Stimulated activated CD8-positive, alpha-beta memory T cell treated with anti-CD3 and anti-CD28 coated beads, Interleukin-12 subunit alpha, Interleukin-12 subunit beta, amount 100 ng/mL, for 1 hour (primary cell): ENCODE data around the gene PCDH9.

ENCODE experiments used
- DNase-seq: peaks from one replicate; pipeline ENCODE4 v3.0.0-alpha.2; 2020; ENCODE audit warnings: low read depth

The PCDH9 gene

DNA sequence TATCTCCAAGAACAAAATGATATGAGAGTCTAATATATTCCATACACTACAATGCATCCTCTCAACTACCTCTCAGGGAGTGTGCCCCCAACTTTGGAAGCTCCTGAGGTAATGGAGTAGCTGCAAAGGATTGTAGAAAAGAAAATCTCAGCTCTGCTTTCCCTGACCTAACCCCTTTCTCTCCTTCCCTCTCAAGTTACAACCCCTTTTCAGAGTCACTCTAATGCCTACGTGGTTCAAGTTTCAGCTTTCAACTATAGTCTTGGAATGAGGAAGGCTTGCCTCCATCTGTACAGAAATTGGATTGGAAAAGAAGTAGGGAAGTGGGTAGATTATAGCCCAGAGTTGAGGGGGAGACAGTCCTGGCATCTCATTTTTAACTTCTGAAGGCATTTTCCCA lies 256.0 kb downstream of the PCDH9 start:
- DNase-seq: no peak

DNA sequence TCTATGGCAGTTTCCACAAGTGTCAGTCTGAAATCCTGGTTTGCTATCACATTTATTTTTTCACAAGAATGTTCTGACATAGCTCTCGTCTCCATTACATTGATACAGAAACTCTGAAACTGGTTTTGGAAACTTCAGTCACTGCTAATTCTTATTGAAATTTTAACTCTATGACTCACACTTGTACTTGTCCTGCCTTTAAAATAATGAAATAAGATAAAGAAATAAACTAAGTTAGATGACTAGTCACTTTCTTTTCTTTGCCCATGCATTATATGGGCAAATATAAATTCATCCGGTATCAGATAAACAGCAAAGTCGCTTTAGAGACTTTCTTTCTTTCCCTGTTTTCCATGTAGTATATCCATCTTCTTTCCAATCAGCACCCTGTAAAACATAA lies 257.5 kb downstream of the PCDH9 start:
- DNase-seq: no peak

DNA sequence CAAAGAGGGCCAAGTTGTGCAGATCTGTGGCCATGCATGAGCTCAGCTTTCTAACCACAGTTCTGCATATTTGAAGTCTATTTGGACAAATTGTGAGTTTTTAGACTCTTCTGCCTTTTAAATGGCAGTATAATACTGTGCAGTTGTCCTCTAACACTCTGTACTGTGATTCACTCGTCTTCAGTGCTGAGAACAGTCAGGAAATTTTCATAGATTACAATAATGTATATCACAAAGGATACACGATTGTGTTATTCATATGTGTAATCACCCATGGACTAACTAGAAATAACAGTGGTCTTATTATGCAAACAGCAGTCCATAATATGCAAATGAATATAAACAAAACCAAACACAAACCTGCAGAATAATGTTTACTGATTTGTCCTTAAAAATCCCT lies 259.1 kb downstream of the PCDH9 start:
- no peak for DNase-seq

DNA sequence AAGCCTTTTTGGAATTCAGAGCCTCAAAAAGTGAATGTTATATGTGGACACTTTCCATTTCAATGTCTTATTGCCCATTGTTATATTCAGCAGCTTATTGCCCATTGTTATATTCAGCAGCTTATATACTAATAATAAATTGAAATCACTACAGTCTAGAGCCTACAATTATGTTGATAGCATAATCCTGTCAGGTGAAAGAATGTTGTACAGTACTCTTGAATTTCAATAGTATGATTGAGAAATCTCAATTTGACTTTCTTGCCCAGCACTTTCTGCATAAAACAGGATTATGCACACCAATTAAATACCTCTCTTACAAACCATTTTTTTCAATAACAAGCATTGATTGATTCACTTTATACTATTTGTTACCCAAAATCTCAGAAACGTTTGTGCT lies 260.8 kb downstream of the PCDH9 start:
- DNase-seq: no peak

DNA sequence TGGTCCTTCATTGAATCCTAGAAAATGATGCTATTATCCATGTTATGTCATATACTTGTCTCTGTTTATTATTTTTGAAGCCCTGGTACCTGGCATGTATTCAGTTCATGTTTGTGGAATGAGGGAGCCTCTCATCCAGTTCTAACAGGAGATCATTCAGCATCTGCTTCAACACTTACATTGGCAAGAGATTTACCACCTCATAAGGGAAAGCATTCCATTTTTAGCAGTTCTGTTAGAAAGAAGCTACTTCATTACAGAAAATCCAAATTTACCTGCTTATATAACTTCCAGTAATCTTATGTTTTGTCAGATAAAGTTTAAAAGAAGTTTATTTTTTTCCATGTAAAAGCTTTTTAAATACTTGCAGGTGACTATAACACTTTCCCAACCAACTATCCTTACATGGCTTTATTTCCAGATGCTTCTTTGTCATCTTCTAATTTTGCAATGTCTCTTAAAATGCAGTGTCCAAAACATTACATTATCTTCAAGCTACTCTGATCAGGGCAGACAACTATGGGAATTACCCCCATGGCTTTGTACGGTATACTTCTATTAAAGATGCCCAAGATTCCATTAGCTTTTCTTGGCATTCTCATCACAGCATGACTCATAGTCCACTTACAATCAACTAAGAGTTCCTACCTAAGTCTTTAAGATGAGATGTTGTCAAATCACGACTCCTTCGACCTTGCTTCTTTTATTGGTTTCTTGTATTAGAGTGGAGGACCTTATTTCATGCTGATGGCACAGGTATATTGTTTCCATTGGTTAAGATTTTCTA lies 262.1 kb downstream of the PCDH9 start:
- DNase-seq: no peak

DNA sequence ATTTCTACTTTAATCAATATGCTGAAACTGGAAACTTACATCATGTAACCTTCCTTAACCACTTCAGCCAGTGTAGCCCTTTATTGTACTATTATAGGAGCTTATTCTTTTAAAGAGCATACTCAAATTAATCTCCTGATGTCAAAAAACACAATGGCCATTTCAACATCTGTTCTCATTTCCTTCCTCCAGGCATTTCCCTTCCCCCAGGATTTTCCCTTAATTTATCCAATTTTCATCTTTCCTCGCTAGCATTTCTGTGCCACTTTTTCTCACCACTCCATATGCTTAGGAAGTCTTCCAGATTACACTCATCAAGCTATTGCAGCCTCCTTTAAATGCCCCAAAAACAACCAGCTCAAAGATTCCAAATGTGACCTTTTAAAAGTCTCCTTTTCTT lies 265.0 kb downstream of the PCDH9 start:
- no peak for DNase-seq

DNA sequence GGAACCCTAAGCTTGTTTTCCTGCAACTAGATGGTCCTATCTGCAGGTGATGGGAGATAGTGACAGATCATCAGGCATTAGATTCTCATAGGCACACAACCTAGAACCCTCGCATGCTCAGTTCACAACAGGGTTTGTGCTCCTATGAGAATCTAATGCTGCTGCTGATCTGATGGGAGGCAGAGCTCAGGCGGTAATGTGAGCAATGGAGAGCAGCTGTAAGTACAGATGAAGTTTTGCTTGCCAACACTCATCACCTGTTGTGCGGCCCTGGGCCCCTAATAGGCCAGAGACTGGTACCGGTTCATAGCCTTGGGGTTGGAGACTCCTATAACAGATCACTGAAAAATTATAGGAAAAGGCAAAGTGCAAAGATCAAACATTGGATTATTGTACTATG lies 267.2 kb downstream of the PCDH9 start:
- DNase-seq: no peak

DNA sequence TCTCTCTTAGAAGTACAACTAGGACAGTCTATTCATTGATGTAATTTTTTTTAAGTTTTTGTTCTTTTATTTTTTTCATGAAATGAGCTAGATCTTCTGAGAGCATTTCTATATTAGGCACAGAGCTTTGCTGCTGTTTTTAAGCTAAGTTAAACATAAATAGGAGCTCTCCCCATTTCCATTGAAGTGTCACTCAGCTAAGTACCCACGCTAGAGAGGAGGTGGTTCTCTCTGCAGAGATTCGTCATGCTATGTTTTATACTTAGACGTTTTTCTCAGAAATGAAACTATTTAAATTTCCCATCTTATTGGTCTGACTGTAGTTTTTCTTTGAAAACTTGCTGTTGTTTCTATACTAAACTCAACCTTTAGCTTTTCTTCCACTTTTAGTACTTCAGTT lies 271.5 kb downstream of the PCDH9 start:
- DNase-seq: no peak

DNA sequence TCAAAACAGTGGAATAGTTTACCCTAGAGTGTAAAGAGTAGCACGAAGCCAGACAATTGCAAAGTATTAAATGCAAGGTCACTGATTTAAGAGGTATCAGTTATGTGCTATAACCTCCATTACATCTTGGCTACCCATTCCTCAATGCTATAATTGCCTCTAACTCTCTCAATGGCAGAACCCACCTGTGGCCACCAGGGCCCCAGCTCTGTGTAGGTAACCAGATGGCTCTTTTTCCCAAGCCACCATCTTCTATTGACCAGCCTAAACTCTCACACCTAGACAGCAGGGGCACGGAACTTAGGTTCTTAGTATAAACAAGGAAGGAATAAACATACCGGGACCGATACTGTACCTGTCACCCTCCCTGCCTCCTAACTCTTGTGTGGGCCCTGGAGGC lies 277.6 kb downstream of the PCDH9 start:
- DNase-seq: no peak

DNA sequence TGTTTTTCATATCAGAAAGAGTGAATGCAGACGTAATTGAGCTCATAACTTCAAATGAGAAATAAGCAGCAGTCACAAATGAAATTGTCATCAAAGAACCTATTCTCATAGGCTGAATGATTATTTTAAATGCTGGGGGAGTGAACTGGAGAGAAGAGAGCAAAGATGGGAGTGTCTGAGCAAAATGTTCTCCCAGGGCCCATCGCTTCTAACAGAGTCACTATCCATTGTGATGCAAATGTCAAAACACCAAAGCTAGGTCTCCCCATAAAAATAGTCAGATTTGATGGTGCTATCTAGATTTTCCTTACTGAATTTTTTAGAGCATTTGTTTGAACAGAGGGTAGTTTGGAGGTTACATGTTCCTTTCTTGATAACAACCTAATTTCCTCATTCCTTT lies 278.7 kb downstream of the PCDH9 start:
- no peak for DNase-seq

DNA sequence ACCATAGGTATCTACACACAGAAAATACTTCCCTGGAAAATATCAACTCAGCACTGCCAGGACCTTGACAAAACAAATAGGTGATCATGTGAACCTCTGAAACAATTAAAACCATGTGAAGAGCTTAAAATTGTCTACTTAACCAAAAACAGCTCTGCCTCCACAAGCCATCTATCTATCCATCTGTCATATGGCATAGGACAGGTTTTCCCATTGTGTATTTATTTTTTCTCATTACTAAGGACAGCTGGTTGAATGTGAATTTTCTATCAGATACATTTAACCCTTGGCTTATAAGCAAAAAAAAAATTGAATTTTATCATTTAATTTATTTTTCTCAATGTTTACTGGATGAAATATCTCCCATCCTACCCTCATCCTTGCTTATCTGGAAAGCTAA lies 279.5 kb downstream of the PCDH9 start:
- DNase-seq: no peak

DNA sequence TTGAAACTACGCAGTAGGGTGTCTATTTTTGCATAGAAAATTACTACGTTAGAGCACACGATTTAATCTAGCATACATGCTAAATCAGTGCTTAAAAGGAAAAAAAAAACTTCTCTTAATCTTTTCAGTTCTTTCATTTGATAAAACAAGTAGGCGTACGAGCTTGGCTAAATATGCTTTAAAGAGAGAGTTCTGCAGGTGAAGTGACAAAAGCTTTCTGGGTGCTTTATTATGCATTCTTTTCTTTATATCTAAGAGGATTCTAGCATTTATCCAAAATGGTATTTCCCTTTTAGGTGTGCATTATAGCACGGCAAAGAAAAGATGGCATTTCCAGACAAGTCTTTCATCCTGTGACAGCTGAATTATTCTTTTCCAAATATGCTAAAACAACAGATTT lies 281.2 kb downstream of the PCDH9 start:
- DNase-seq: no peak

DNA sequence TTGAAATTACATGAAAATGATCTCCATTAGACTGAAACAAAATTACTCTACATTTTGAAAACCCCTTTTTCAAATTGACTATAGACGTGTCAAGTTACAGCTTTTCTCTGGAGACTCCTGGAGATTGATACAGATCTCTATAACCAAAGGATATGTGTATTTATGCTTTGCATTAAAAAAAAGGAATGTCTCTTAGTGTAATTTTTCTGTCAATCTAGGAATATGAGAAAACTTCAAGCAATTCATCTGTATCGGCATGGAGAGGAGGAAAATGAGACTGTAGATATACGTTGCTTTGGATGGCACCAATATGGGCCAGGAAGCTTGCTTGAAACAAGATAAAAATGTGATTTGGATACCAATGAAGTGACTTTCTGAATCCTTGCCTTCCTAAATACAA lies 286.6 kb downstream of the PCDH9 start:
- DNase-seq: no peak

DNA sequence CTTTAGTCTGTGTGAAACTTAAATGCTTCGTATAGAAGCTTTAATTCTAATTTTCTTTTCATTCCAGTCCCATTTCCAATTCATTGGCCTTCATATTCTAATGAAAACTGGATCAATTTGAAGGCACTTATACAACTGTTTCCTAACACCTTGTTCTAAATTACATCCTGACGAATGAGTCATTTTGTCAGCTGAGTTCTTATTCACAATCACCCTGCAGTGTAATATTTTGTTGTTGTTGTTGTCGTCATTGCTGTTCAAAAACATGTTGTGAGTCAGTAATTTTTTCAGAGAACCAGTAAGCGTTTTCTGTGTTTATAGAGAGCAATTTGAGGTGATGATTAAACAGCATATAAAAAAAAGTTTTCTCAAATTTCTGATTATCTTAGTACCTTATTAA lies 290.0 kb downstream of the PCDH9 start:
- DNase-seq: no peak

DNA sequence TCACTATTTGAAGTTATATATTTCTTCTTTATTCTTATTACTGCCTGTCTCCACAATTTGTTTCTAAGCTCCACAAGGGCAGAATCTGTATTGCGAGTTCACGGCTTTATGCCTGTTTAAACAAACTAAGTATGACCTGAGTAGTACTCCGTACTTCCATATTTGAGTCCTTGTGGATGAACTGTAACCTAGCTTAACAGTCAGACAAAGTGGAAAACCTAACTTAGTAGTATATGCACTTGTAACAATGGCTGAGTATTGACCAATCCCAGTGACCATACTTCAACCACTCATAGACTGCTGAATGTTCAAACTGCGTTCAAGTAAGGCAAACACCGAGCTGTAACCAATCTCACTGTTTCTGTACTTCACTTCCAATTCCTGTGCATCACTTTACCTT lies 292.7 kb downstream of the PCDH9 start:
- no peak for DNase-seq

DNA sequence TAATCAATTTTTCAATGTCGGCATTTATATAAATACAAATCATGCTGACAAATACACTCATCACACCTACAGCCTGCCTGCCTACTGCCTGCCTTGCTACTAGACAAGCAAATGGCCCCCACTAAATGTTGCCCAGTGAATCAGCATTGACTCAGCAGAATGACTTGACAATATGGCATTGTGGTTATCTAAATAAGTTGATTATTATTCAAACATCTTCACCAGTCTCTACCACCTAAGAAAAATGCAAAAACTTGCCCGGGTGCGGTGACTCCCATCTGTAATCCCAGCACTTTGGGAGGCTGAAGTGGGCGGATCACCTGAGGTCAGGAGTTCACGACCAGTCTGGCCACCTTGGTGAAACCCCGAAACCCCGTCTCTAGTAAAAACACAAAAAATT lies 296.1 kb downstream of the PCDH9 start:
- no peak for DNase-seq

DNA sequence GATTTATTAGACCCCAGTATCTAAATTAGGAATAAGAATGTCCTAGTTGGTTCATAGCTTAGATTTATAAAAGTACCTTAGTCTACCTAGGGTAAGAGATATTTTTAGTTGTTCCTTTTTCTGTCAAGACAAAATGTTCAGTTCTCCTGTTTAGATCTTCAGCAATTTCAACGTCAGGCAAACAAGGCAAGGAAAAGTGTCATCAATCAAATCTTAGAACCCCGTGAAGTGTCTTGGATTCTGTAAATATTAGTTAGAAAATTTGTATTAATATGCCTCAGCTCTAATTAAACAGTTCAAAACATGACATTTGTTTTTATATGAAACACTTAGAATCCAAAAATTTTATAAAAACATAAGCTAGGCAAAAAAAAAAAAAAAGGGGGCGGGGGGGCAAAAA lies 296.6 kb downstream of the PCDH9 start:
- no peak for DNase-seq

DNA sequence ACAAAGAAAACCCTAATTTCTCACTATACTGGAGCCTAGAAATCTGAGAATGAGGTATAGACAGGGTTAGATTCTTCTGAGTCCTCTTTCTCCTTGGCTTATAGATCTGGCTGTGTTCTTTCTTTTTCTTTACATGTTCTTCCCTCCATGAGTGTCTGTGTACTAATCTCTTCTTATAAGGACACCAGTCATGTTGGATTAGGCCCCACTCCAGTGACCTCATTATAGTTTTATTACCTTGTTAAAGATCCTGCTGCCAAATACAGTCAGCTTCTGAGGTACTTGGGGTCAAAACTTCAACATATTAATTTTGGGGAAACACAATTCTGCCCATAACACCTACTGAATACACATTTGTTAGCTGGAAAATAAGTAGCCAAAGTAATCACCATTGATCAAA lies 302.6 kb downstream of the PCDH9 start:
- DNase-seq: no peak

DNA sequence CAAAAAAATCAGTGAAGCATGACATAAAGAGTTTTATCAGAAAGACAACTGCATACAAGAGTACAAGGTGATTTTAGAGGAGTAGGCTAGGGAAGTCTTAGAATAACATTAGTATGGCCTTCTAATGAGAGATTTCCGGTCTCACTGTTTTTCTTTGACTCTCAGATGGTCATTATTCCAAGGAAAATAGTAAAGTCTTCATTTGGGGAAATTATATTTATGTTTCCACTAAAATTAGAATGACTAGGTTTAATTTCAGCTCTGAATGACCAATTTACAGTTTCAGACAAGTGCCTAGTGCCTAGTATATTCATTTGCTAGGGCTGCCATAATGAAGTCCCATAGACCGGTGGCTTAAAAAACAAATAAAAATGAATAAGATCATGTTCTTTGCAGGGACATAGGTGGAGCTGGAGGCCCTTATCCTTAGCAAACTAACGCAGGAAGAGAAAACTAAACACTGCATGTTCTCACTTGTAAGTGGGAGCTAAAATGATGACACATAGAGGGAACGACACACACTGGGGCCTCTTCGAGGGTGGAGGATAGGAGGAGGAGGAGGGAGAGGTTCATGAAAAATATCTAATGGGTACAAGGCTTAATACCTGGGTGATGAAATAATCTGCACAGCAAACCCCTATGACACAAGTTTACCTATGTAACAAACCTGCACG lies 303.1 kb downstream of the PCDH9 start:
- no peak for DNase-seq

DNA sequence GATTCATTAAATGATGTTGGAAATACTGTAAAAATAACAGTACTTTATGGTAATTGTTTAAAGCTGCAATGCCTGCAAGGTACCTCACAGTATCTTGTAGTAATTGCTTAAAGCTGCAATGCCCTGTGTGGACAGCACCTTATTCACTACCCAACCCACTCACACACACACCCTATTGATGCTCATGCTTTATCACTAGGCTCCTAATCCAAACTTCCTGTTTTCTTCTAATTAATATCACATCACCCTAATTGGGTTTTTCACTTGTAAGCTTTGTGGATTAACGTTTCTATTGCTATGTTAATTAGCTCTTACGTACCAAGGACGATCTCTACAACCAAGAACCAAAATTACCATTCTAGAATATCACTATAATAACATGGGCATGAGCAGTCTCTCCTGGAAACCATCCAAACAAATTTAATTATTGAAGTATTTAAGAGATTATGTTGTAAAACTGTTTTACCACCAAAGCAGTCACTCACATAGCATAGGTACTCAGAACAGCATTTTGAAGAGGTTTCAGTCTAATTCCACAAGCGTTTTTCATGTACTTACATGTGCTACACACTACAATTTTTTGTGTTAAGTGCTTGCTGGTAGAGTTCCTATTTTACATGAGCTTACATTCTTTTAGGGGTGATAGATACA lies 303.8 kb downstream of the PCDH9 start:
- no peak for DNase-seq

DNA sequence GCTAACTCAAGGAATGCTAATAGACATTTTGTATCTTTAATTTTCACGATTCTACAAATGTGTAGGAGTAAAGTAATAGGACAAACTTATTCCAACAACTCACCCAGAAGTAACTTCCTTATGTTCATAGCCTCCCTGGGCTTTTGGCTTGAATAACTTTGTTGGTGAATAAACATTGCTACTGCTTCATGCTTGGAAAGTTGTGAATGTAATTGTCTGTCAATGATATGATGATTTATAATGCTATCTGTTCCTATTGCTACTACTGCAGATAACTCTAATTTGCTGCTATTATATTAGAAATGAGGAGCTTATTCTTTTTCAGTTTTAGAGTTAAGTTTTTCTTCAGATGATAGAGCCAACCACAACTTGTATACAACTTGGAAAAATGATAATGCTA lies 307.7 kb downstream of the PCDH9 start:
- DNase-seq: no peak

DNA sequence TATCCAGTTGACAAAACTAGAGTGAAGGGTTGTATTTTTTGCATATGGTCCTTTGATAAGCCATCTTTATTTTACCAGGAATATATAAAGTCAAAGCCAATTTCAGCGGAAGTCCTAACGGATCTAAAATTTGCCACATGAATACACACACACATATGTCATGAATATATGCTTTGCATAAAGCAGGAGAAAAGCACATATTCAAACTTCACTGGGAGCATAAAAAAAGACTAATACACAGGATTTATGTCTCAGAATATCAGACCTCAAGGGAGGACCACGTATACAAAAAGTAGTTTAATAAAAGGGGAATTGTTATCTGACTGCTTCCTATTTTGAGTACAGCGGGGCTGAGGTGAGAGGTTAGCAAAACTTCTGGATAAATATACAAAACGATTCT lies 308.7 kb downstream of the PCDH9 start:
- no peak for DNase-seq

DNA sequence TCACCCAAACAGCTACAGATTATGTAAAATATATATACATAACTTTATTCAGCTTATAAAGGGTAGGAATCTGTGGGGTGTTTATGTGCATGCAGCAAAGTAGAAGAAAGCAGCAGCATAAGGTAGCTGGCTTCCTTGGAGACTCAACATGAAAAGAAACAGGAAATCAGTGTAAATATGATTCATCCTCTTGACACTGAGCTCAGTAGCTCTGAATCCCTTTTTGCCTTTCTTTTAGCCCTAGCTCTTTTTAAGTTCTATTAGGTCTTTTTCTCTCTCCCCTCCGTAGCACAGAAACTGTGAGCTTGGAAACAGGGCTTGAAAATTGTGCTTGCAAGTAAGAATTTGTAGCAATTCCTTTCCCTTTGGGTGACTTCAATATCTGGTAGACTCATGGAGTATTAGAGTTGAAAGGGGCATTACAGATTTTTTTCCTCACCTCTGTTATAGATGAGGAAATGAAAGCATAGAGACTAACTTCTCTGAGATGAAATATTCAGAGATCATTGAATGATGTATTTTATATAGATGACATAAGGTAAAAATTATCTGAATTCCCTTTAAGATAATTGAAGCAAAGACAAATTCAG lies 314.4 kb downstream of the PCDH9 start:
- no peak for DNase-seq
